22Rv1 (cell line): ENCODE results near the gene SYNE2.

Experiments
- CTCF ChIP-seq: fragments of 450-650 bp; IDR thresholded peaks from 2 replicates; pipeline ENCODE4 v1.5.1; 2017; ENCODE audit warnings: mild to moderate bottlenecking
- ZFX ChIP-seq: fragments of 450-650 bp; IDR thresholded peaks from 2 replicates; pipeline ENCODE4 v1.6.1; 2017; ENCODE audit warnings: antibody characterized with exemption, borderline replicate concordance

- TF ChIP-seq CTCF (no peak), ZFX (no peak)
Observed at GRCh38 chr14:64098120-64098519, 245.3 kb downstream of the SYNE2 start.
